Keratinocyte (primary cell): ENCODE measurements around the gene PPP2R5B. TPM values are rescaled to one million over a fixed set of nuclear protein-coding genes. Genes with fewer than 3 reads are reported as not detected.

Experiments
- DNase-seq: peaks from one replicate; pipeline ENCODE4 v3.0.0-alpha.2; 2011; ENCODE audit warnings: low read depth, missing footprints, low spot score
- FAIRE-seq: peaks from 2 replicates; lab custom pipeline; 2011; peaks lifted over from hg19 to GRCh38; lab: Jason Lieb, UNC
- H2AFZ ChIP-seq: 2 replicates; pipeline ENCODE4 v1.6.0; 2012; ENCODE audit warnings: low read length, control low read depth, inconsistent platforms; ENCODE audit not compliant: control insufficient read depth
- H3K27ac ChIP-seq: 2 replicates; pipeline ENCODE4 v1.5.1; 2011; ENCODE audit warnings: low read length; ENCODE audit not compliant: control insufficient read depth, insufficient read depth
- H3K27me3 ChIP-seq: 3 replicates; pipeline ENCODE4 v1.6.0; 2011; ENCODE audit warnings: low read length; ENCODE audit not compliant: control insufficient read depth, insufficient read depth; ENCODE audit errors: extremely low read depth
- H3K36me3 ChIP-seq, 2 experiments: 2 replicates in 1 of 2; 3 replicates in 1 of 2; pipeline ENCODE4 v1.5.1; 2011; ENCODE audit warnings: low read length in 2 of 2, mild to moderate bottlenecking in 1 of 2; ENCODE audit not compliant: control insufficient read depth in 2 of 2, insufficient read depth in 2 of 2; ENCODE audit errors: extremely low read depth in 1 of 2
- H3K4me1 ChIP-seq: 3 replicates; pipeline ENCODE4 v1.5.1; 2011; ENCODE audit warnings: low read length; ENCODE audit not compliant: control insufficient read depth, insufficient read depth; ENCODE audit errors: extremely low read depth
- H3K4me2 ChIP-seq: 3 replicates; pipeline ENCODE4 v1.6.0; 2011; ENCODE audit warnings: low read depth, low read length; ENCODE audit not compliant: control insufficient read depth, insufficient read depth; ENCODE audit errors: extremely low read depth
- H3K4me3 ChIP-seq, 3 experiments: fragments of 200-600 bp in 1 of 3; sonication (generic) in 1 of 3; 2 replicates in 2 of 3; 3 replicates in 1 of 3; pipeline ENCODE4 v1.5.1; 2011 to 2016; ENCODE audit warnings: low read length in 3 of 3, mild to moderate bottlenecking in 3 of 3, control low read depth in 2 of 3, inconsistent platforms in 1 of 3, low read depth in 1 of 3, mixed read lengths in 1 of 3, mixed run types in 1 of 3, moderate library complexity in 1 of 3; ENCODE audit not compliant: control insufficient read depth in 2 of 3, insufficient read depth in 2 of 3; ENCODE audit errors: extremely low read depth in 1 of 3
- H3K79me2 ChIP-seq: 2 replicates; pipeline ENCODE4 v1.6.0; 2012; ENCODE audit warnings: low read length; ENCODE audit not compliant: control insufficient read depth, insufficient read depth
- H3K9ac ChIP-seq: 3 replicates; pipeline ENCODE4 v1.6.0; 2011; ENCODE audit warnings: low read length; ENCODE audit not compliant: control insufficient read depth, insufficient read depth; ENCODE audit errors: extremely low read depth
- H3K9me1 ChIP-seq: 3 replicates; pipeline ENCODE4 v1.6.0; 2011; ENCODE audit warnings: low read length; ENCODE audit not compliant: control insufficient read depth, insufficient read depth; ENCODE audit errors: extremely low read depth
- H3K9me3 ChIP-seq: 2 replicates; pipeline ENCODE4 v1.5.1; 2012; ENCODE audit warnings: low read depth, low read length; ENCODE audit not compliant: control insufficient read depth
- H4K20me1 ChIP-seq: 3 replicates; pipeline ENCODE4 v1.6.0; 2011; ENCODE audit warnings: low read length; ENCODE audit not compliant: control insufficient read depth, insufficient read depth; ENCODE audit errors: extremely low read depth
- CTCF ChIP-seq, 3 experiments: IDR thresholded peaks in 1 of 3; conservative IDR thresholded peaks in 1 of 3; optimal IDR thresholded peaks in 1 of 3; 2 replicates in 2 of 3; 3 replicates in 1 of 3; pipeline versions ENCODE3 to v1.5.1; 2011; ENCODE audit warnings: low read length in 3 of 3, mild to moderate bottlenecking in 3 of 3, moderate library complexity in 2 of 3, control low read depth in 1 of 3, inconsistent platforms in 1 of 3; ENCODE audit not compliant: insufficient read depth in 2 of 3; ENCODE audit errors: extremely low read depth in 1 of 3
- EZH2 ChIP-seq: IDR thresholded peaks from one replicate; pipeline ENCODE4 v1.6.1; 2012; ENCODE audit warnings: inconsistent platforms, mild to moderate bottlenecking, low read length, moderate library complexity
- dilution Hi-C: fragments of 300-500 bp; cut with MboI; formaldehyde crosslinking; loops from one replicate; pipeline ENCODE4 v1.7.0; 2020; ENCODE audit warnings: low sequenced_read_pairs; ENCODE audit not compliant: extremely low pct_ligation_motif_present
- polyA plus RNA-seq, 5 experiments: library from polyadenylated mRNA; depleted of rRNA in 3 of 5; stranded (reverse) in 3 of 5; stranded (forward) in 1 of 5; unstranded in 1 of 5; fragments of >200 nt; gene quantifications; 1 replicate in 1 of 5; 2 replicates in 3 of 5; 3 replicates in 1 of 5; pipeline versions ENCODE4 v1.2.1 to v1.2.3, GENCODE V29; 2011 to 2012; ENCODE audit warnings: missing spikeins in 2 of 5, low read depth in 1 of 5, low replicate concordance in 1 of 5

Gene PPP2R5B
- polyA plus RNA-seq, 1 donor (not counting 4 experiments of a cell fraction or from before 2014, with no cell fraction given), result 16.4 TPM

- H3K9ac ChIP-seq, result no peak overlapping the region
- no peaks in the 10 kb centered on the region for H3K9me3 ChIP-seq
- FAIRE-seq (no peak), DNase-seq (no peak)
- no peaks in the 10 kb centered on the region for H3K79me2 ChIP-seq
- TF ChIP-seq CTCF (optimal IDR thresholded peaks at IDR 0.05 in 1 of 3, IDR thresholded peaks at IDR 0.05 in 1 of 3, conservative IDR thresholded peaks at IDR 0.05 in 1 of 3; ENCODE audit: extremely low read depth in 1 of 3, insufficient read depth in 2 of 3, low read length in 3 of 3) (no peak), EZH2 (no peak)
- no peaks in the 10 kb centered on the region for H3K9me1 ChIP-seq
- H3K4me3 ChIP-seq, result no peak overlapping the region
- no peak overlapping the region for H2AFZ ChIP-seq
- no peaks in the 10 kb centered on the region for H3K4me1 ChIP-seq
- no peak overlapping the region for H3K4me2 ChIP-seq
- dilution Hi-C loops, result no loop called here
- H4K20me1 ChIP-seq, result no peaks in the 10 kb centered on the region
- no peaks in the 10 kb centered on the region for H3K27me3 ChIP-seq
- peaks cover 24 to 34% of the 10 kb centered on the region in 2 experiments for H3K36me3 ChIP-seq
- no peak overlapping the region for H3K27ac ChIP-seq
Observed at GRCh38 chr11:64929625-64930024, 5.1 kb downstream of the PPP2R5B start.

- Histone ChIP-seq H3K27me3 (no peaks in the 10 kb centered on the region), H4K20me1 (no peaks in the 10 kb centered on the region), H3K4me1 (no peaks in the 10 kb centered on the region), H3K36me3 (peaks cover 26 to 34% of the 10 kb centered on the region in 2 experiments), H3K27ac (no peak overlapping the region), H3K79me2 (no peaks in the 10 kb centered on the region), H3K9me1 (no peaks in the 10 kb centered on the region), H2AFZ (no peak overlapping the region), H3K9ac (no peak overlapping the region), H3K4me3 (no peak overlapping the region), H3K9me3 (no peaks in the 10 kb centered on the region), H3K4me2 (no peak overlapping the region)
- TF ChIP-seq EZH2 (no peak), CTCF (optimal IDR thresholded peaks at IDR 0.05 in 1 of 3, IDR thresholded peaks at IDR 0.05 in 1 of 3, conservative IDR thresholded peaks at IDR 0.05 in 1 of 3; ENCODE audit: extremely low read depth in 1 of 3, insufficient read depth in 2 of 3, low read length in 3 of 3) (no peak)
- FAIRE-seq (no peak), DNase-seq (no peak)
- dilution Hi-C loops, result no loop called here
Observed at GRCh38 chr11:64930340-64930739, 5.9 kb downstream of the PPP2R5B start.
